Activated CD4-positive, alpha-beta T cell treated with anti-CD3 and anti-CD28 coated beads for 48 hours (primary cell): ENCODE results near the gene NDUFB11.
"Not testable (repeated sequence)": the region's sequence is repeated elsewhere in the genome, so short reads cannot be mapped to it uniquely, and the experiment has no call there.

Experiments used
- DNase-seq: peaks from one replicate; pipeline ENCODE4 v3.0.0-alpha.2; 2020

The NDUFB11 gene

DNA sequence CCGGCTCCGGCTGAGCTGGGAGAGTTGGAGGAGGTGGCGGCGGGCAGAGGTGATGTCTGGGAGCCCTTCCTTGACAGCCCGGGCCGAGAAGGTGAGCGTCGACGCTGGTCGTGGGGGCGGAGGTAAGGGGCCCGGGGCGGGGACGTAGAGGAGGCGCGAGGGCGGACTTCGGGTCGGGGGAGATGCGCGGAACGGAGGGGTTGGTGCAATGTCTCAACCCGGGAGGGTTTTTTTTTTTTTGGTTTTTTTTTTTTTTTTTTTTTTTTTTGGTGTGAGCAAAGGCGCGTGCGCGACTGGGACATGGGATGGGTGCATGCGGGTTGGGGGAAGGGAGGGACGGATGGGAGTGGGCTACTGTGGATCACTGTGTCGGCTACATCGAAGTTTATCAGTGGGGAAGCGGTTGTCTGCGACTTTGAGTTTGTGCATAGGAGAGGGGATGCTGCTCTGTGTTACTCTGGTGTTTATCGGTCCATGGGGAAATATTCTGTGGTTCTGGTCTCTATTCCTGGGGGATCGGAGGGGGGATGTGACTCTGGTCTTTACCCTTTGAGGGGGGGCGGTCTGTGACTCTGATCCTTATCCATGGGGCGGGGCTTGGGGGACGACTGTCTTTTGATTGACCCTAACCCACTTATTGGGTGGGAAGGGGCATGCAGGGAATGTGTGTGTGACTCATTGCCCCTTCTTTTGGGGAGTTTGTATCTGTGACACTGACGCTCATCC is 1.1 kb upstream of the NDUFB11 start:
- DNase-seq: no peak

DNA sequence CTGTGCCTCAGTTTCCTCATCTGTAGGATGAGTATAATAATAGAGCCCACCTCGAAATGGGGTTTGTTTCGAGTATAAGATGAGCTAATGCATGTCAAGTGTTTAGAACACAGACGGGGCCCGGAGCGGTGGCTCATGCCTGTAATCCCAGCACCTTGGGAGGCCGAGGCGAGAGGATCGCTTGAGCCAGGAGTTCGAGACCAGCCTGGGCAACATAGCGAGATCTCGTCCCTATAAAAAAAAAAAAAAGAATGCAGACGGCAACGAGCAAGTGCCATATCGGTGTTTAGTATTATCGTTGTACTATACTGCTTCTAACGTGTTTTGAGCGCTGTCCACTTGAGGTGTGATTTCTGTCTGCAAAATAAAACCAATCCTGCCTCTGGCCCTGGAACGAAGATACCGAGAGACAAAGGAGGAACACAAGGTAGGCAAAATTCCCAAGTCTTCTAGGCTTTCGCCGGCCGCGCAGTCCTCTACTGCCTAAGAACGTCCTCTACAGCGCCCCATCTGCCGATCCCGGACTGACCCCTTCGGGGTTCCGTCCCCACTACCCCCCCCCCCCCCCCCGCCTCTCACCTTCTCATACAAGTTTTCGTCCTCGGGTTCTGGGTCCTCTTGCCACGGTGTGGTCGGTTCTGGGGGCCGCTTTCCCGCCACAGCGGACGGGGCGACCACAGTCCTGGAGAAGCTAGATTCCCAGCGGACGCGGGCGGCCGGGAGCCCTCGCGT is 442 bp downstream of the NDUFB11 start:
- peak; percentile 31 for DNase-seq

DNA sequence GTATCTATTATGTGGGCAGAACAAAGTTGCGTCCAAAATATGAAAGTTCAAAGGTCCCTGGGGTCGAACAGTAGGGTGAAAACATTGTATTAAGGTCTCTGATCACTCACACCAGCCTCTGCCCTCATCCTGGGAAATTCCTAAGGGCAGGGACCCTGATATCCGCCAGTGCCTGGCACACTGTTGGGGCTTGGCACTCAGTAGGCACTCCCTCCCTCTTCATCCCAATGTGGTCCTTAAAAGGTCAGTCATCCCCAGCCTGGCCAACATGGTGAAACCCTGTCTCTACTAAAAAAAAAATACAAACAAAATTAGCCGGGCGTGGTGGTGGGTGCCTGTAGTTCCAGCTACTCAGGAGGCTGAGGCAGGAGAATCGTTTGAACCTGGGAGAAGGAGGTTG is 6.3 kb downstream of the NDUFB11 start:
- DNase-seq: no peak

DNA sequence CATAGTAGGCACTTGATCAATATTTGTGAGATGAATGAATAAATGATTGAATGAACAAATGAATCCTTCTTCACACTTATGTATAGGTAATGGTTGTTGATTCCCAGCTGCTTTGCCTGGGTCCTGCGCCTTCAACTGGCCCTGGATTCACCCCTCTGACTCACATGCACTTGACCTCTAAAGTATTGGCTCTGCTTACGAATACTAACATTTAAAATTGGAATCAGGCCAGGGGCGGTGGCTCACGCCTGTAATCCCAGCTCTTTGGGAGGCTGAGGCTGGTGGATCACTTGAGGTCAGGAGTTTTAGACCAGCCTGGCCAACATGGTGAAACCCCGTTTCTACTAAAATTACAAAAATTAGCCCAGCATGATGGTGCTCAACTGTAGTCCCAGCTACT is 8.9 kb downstream of the NDUFB11 start:
- DNase-seq: not testable (repeated sequence)

DNA sequence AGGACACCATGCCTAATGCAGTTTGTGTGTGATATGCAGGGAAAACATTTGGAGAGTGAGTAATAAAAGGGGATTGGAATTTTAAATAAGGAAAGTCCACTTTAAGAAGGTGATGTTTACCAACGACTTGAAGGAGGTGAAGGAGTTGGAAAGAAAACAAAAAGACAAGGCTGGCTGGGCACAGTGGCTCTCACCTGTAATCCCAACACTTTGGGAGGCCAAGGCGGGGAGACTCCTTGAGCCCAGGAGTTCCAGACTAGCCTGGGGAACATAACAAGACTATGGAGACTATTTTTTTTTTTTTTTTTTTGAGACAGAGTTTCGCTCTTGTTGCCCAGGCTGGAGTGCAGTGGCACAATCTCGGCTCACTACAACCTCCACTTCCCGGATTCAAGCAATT is 11.0 kb downstream of the NDUFB11 start:
- DNase-seq: no peak

DNA sequence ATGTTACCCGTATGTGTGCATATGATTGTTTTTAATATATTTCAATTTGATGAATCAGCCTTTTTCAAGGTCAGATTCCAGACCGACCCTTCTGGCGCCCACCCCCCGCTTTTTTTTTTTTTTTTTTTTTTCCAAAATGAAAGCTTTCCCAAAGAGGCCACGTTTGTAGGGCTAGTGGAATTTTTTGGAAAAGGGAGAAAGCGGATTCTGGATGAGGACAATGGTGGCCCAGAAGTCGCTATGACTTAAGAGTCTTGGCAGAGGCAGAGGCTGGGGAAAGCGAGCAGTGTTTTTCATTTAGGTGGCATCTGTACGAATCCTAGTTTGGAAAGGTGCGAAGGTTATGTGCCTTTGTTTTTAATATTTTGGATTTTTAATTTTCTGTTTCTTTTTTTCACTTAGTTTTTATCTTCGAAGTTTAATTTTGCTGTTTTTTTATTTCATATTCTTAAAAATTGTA is 14.6 kb downstream of the NDUFB11 start:
- DNase-seq: no peak

DNA sequence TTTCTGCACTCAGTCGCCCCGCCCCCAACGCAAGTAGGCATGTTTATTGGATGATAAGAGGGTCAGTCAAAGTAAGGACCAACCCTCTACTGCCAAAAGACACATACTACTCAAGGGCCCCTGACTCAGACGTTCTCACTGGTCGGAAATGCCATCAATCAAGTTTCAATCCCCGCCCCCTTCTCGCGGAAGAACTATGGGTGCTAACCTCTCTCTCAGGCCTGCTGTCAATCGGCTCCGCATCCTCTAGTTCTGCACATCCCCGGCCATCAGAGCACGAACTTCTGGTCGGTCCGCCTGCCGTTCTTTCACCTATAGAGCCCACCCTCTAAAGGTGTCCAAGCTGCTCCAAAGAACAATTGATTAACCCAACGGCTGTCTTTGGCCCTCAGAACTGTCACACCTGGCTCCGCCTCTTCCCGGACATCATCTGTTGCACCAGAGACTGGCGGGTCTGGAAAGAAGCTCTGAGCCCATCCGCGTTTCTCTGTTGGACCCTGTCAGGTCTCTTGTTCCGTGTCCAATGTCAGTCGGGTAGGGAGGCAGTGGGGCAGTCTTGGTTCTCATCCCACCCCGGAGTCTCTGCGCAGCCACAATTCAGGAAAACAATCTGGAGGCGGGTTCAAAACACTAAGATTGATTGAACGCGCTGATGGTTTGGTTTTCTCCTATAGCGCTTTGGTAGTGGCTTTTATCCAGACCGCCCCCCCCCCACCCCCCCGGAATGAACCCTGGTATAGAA is 15.2 kb downstream of the NDUFB11 start:
- peak; percentile 91 for DNase-seq

DNA sequence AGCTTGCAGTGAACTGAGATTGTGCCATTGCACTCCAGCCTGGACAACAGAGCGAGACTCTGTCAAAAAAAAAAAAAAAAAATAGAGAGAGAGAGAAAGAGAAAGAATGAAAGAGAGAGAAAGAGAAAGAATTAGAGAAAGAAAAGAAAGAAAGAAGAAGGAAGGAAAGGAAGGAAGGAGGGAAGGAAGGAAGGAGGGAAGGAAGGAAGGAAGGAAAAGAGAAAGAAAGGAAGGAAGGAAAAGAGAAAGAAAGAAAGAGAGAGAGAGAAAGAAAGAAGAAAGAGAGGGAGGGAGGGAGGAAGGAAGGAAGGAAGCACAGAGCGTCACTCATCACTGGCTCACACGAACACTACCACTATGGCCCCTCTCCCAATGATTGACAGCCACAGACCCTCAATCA is 20.0 kb downstream of the NDUFB11 start:
- not testable (repeated sequence) for DNase-seq

DNA sequence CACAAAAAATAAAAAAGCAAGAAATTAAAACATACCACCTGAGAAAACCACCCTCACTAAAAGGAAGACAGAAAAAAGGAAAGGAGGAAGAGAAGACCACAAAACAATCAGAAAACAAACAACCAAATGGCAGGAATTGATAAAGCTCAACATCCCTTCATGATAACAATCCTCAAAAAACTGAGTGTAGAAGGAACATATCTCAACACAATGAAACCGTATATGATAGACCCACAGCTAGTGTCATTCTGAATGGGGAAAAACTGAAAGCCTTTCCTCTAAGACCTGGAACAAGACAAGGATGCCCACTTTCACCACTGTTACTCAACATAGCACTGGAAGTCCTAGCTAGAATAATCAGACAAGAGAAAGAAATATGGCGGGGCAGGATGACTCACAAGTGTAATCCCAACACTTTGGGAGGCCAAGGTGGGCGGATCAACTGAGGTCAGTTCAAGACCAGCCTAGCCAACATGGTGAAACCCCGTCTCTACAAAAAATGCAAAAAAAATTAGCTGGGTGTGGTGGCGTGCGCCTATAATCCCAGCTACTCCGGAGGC is 27.9 kb downstream of the NDUFB11 start:
- DNase-seq: not testable (repeated sequence)

DNA sequence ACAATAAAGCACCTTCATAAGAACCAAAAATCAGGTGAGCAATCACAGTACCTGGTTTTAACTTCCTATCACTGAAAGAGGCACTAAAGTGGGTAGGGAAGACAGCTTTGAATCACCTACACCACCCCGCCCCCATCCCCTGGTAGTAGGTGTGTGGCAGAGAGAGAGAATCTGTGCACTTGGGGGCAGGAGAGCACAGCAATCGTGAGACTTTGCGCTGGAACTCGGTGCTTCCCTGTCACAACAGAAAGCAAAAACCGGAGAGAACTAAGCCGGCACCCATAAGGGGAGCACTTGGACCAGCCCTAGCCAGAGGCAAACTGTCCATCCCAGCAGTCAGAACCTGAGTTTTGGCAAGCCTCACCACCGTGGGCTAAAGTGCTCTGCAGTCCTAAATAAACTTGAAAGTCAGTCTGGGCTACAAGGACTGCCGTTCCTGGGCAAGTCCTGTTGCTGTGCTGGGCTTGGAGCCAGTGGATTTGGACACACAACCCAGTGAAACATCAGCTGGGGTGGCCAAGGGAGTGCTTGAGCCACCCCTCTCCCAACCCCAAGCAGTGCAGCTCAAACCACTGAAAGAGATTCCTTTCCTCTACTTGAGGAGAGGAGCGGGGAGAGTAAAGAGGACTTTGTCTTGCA is 32.1 kb downstream of the NDUFB11 start:
- no peak for DNase-seq

DNA sequence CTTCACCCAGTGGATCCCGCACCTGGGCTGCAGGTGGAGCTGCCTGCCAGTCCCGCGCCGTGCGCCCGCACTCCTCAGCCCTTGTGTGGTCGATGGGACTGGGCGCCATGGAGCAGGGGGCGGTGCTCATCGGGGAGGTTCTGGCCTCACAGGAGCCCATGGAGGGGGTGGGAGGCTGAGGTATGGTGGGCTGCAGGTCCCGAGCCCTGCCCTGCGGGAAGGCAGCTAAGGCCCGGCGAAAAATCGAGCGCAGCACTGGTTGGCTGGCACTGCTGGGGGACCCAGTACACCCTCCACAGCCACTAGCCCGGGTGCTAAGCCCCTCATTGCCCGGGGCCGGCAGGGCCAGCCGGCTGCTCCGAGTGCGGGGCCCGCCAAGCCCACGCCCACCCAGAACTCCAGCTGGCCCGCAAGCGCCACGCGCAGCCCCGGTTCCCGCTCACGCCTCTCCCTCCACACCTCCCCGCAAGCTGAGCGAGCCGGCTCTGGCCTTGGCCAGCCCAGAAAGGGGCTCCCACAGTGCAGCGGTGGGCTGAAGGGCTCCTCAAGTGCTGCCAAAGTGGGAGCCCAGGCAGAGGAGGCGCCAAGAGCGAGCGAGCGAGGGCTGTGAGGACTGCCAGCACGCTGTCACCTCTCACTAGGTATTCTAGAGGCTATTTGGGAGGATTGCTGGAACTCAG is 33.4 kb downstream of the NDUFB11 start:
- DNase-seq: not testable (repeated sequence)

DNA sequence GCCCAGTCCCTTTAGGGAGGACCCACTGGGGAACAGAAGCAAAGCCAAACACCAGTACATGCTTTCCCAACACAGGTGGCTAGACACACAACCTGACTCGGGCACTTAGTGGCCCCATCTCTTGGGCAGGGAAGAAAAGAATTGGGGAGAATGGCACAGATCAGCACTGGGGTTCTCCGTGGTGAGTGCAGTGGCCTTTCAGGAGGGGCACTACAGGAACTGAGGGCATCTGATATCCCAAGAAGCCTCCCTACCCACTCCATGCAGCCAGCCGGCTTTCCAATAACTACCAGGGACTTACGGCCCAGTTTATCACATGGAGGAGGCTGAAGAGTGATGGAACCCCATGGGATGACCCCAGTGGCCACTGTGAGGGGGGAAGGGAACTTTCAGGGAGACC is 43.3 kb downstream of the NDUFB11 start:
- DNase-seq: no peak

DNA sequence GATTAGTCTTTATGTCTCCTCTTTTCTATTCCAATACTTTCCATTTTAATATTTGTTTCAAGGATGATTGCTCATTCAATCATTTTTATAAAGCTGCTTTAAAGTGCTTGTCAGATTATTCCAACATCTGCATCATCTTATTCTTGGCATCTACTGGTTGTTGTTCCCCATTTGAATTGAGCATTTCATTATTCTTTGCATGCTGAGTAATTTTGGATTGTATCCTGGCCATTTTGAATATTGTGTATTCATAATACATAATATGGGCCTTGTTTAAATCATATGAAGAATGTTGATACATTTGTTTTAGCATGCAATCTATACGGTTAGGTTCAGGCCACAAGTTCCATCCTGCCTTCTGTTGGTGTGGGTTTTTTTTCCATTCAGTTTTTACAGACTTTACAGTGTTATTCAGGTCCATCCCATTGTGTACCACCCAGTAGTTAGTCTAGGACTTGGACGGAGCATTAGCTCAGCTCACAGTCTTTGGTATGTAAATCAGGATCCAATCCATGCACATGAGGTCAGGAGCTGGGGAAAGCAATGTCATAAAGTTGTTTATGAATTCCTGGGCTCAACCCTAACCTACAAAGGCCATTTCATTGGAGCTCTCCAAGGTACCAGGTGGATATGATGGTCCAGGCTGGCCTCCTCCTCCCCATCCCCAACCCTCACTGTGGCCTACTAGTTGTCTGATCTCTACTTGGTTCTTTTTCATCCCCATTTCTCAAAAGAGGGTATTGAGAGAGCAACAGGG is 46.0 kb downstream of the NDUFB11 start:
- DNase-seq: no peak

DNA sequence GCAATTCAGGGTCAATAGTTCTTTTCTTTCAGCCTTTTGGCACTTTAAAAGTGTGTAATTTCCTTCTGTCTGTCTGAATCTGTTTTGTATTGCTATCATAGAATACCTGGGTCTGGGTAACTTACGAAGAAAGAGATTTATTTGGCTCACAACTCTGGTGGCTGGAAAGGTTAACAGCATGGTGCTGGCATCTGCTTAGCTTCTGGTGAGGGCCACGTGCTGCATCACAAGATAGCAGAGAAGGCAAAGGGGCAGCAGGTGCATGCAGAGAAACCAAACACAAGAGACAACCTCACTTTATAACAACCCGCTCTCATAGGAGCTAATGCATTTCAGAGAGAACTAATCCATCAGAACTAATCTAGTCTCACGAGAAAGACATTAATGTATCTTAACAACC is 47.5 kb downstream of the NDUFB11 start:
- no peak for DNase-seq

DNA sequence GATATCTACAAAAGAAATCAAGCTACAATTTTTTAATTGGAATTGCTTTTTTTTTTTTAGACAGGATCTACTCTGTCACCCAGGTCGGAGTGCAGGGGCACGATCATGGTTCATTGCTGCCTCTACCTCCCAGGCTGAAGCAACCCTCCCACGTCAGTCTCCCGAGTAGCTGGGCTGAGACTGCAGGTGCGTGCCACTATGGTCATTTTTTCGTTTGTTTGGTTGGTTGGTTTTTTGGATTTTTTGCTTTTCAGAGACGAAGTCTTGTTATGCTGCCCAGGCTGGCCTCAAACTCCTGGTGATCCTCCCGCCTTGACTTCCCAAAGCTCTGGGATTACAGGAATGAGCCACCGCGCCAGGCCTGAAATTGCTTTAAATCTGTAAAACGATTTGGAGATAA is 50.6 kb downstream of the NDUFB11 start:
- DNase-seq: no peak

DNA sequence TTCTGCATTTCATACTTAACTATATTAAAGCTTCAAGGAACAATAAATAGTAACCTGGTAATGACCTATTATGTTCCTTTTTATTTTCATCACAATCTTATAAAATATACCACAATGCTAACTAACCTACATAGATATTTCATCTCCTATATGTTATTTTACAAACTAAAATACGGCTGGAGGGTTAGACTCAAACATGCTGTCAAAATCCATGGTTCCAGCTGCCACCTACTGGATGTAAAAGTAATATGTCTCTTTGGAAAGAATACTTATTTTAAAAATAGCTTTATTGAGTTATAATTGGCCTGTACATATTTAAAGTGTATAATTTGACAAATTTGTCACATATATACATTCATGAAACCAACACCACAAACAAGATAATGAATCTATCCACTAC is 51.3 kb downstream of the NDUFB11 start:
- DNase-seq: peak; percentile 4
